A673 (cell line): ENCODE results near the gene LMF2.

Source experiments
- EZH2 ChIP-seq: fragments of 200-600 bp; sonication (generic); IDR thresholded peaks from 2 replicates; pipeline ENCODE4 v1.6.1; 2017; ENCODE audit warnings: borderline replicate concordance, low read depth, mild to moderate bottlenecking, mixed read lengths, antibody characterized with exemption, low read length; ENCODE audit not compliant: poor library complexity, severe bottlenecking
- TF ChIP-seq, protein P1 (sequence below): fragments of 300-800, 200-600 bp; sonication (generic); conservative IDR thresholded peaks from 2 replicates; pipeline ENCODE4 v1.5.1; 2017; ENCODE audit warnings: low read depth, mild to moderate bottlenecking, antibody characterized with exemption, low read length, moderate library complexity, mixed read lengths

DNA sequence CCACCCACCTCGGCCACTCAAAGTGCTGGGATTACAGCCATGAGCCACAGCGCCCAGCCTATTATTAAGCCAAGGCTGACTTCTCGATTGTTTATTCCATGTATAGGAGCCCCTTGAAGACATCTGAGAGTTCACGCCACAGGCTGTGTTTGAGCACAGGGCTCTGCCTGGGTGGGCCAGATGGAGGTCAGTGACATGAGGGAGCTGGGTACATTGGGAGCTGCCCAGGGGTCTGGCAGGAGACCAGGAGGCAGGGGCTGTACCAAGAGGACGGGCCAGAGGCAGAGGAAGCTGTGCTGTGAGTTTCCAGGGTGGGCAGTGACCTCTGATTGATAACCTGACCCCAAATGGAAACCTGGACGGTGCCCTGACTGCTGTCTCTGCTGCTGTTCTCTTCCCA is 5.4 kb downstream of the LMF2 start:
- TF ChIP-seq EZH2 = no peak
- TF ChIP-seq, protein P1, sequence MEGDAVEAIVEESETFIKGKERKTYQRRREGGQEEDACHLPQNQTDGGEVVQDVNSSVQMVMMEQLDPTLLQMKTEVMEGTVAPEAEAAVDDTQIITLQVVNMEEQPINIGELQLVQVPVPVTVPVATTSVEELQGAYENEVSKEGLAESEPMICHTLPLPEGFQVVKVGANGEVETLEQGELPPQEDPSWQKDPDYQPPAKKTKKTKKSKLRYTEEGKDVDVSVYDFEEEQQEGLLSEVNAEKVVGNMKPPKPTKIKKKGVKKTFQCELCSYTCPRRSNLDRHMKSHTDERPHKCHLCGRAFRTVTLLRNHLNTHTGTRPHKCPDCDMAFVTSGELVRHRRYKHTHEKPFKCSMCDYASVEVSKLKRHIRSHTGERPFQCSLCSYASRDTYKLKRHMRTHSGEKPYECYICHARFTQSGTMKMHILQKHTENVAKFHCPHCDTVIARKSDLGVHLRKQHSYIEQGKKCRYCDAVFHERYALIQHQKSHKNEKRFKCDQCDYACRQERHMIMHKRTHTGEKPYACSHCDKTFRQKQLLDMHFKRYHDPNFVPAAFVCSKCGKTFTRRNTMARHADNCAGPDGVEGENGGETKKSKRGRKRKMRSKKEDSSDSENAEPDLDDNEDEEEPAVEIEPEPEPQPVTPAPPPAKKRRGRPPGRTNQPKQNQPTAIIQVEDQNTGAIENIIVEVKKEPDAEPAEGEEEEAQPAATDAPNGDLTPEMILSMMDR = no peak
